OCI-LY3 (cell line): ENCODE measurements around the gene CECR2.

Experiments
- H2AFZ ChIP-seq: fragments of 200-600, 300-600 bp; shearing (Covaris generic); 2 replicates; pipeline ENCODE4 v1.6.0; 2014; ENCODE audit warnings: antibody characterized with exemption, low read depth, low read length
- H3K27ac ChIP-seq: fragments of 200-600, 300-600 bp; sonication (generic); 2 replicates; pipeline ENCODE4 v1.5.1; 2014; ENCODE audit warnings: mild to moderate bottlenecking, low read length, moderate library complexity, mixed read lengths
- H3K27me3 ChIP-seq: fragments of 200-600, 300-600 bp; sonication (generic); 2 replicates; pipeline ENCODE4 v1.6.1; 2014; ENCODE audit warnings: low read depth, low read length, mixed read lengths
- H3K36me3 ChIP-seq: fragments of 200-600, 300-600 bp; sonication (generic); replicated peaks from 2 replicates; pipeline ENCODE3; 2014; ENCODE audit warnings: low read depth, low read length, mixed read lengths
- H3K4me1 ChIP-seq: fragments of 300-600, 200-600 bp; sonication (generic); 2 replicates; pipeline ENCODE4 v1.6.1; 2014; ENCODE audit warnings: low read length, mixed read lengths
- H3K4me2 ChIP-seq: fragments of 200-600, 300-600 bp; sonication (generic); 2 replicates; pipeline ENCODE4 v1.6.1; 2014; ENCODE audit warnings: low read length, mixed read lengths
- H3K4me3 ChIP-seq: fragments of 300-600, 200-600 bp; sonication (generic); 2 replicates; pipeline ENCODE4 v1.5.1; 2014; ENCODE audit warnings: antibody characterized with exemption, mild to moderate bottlenecking, low read length, moderate library complexity
- H3K79me2 ChIP-seq: fragments of 300-600, 200-600 bp; shearing (Covaris generic); 2 replicates; pipeline ENCODE4 v1.6.1; 2014; ENCODE audit warnings: mild to moderate bottlenecking, low read length, mixed read lengths
- H3K9ac ChIP-seq: fragments of 300-600, 200-600 bp; shearing (Covaris generic); 2 replicates; pipeline ENCODE4 v1.6.0; 2014; ENCODE audit warnings: mild to moderate bottlenecking, low read length, moderate library complexity
- H3K9me3 ChIP-seq: fragments of 200-600, 300-600 bp; shearing (Covaris generic); 2 replicates; pipeline ENCODE4 v1.6.1; 2014; ENCODE audit warnings: low read length, mixed read lengths; ENCODE audit not compliant: insufficient read depth
- H4K20me1 ChIP-seq: fragments of 200-600, 300-600 bp; sonication (generic); 2 replicates; pipeline ENCODE4 v1.6.1; 2016; ENCODE audit warnings: low read length, mixed read lengths; ENCODE audit not compliant: insufficient read depth
- CTCF ChIP-seq: fragments of 200-600, 300-600 bp; sonication (generic); IDR thresholded peaks from 2 replicates; pipeline ENCODE4 v1.5.1; 2014; ENCODE audit warnings: antibody characterized with exemption, low read length, low read depth
- EZH2phosphoT487 ChIP-seq: fragments of 200-600 bp; shearing (Covaris generic); IDR thresholded peaks from 2 replicates; pipeline ENCODE4 v1.6.1; 2018; ENCODE audit warnings: antibody characterized with exemption, mixed run types, low read depth

CECR2 gene

GRCh38 chr22:17380359-17381087 is 11.3 kb downstream of the CECR2 start:
- H3K4me2 ChIP-seq = no peak overlapping the region
- H3K4me1 ChIP-seq = no peaks in the 10 kb centered on the region
- H3K9me3 ChIP-seq = no peaks in the 10 kb centered on the region
- H3K4me3 ChIP-seq = no peak overlapping the region
- no peak overlapping the region for H3K9ac ChIP-seq
- no peak overlapping the region for H2AFZ ChIP-seq
- no peaks in the 10 kb centered on the region for H3K79me2 ChIP-seq
- no peaks in the 10 kb centered on the region for H3K36me3 ChIP-seq
- no peaks in the 10 kb centered on the region for H4K20me1 ChIP-seq
- TF ChIP-seq CTCF (no peak), EZH2phosphoT487 (no peak)
- H3K27ac ChIP-seq = no peak overlapping the region
- no peaks in the 10 kb centered on the region for H3K27me3 ChIP-seq

DNA sequence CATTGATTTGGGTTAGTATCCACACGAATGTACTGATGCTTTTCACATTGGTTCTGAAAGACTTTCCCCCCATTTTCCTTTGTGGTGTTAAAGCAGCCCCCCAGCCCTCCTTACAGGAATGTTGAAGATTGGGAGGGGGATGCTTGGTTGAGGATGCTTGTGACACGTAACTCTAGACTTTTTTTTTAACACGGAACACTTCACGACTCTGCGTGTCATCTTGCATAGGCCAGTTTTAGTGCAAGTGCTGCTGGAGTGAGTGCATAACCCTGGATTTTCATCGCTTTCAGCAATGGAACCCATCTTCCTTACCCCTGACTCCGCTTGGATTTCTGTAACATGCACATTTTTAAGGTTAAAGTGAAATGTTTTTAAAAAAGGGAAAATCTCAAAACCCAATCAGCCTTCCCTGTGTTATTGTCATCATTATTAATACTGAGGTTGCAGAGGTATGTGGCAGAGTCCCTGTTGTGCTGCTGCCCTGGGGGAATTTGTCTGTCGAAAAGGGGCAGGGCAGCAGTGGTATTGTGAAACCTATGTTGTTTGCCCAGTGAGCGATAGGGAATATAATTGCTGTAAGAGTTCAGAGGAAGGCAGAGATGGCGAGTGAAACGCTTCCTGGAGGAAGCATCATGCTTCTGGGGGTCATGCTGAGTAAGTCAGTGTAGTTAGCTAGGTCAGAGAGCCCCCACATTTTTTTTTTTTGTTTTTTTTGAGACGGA is 12.1 kb downstream of the CECR2 start:
- Histone ChIP-seq H3K4me2 (no peak overlapping the region), H3K4me1 (no peaks in the 10 kb centered on the region), H3K27me3 (no peaks in the 10 kb centered on the region), H3K9me3 (no peaks in the 10 kb centered on the region), H4K20me1 (no peaks in the 10 kb centered on the region), H3K4me3 (no peak overlapping the region), H3K27ac (no peak overlapping the region), H3K36me3 (no peaks in the 10 kb centered on the region), H3K9ac (no peak overlapping the region), H3K79me2 (no peaks in the 10 kb centered on the region), H2AFZ (no peak overlapping the region)
- TF ChIP-seq EZH2phosphoT487 = no peak
- TF ChIP-seq CTCF = no peak

GRCh38 chr22:17384612-17385330 is 15.5 kb downstream of the CECR2 start:
- no peaks in the 10 kb centered on the region for H3K9me3 ChIP-seq
- H4K20me1 ChIP-seq = no peaks in the 10 kb centered on the region
- no peaks in the 10 kb centered on the region for H3K79me2 ChIP-seq
- no peak overlapping the region for H3K4me3 ChIP-seq
- no peaks in the 10 kb centered on the region for H3K4me1 ChIP-seq
- H3K36me3 ChIP-seq = no peaks in the 10 kb centered on the region
- H2AFZ ChIP-seq = no peak overlapping the region
- TF ChIP-seq CTCF (no peak), EZH2phosphoT487 (no peak)
- no peak overlapping the region for H3K27ac ChIP-seq
- no peaks in the 10 kb centered on the region for H3K27me3 ChIP-seq
- H3K9ac ChIP-seq = no peak overlapping the region
- H3K4me2 ChIP-seq = no peak overlapping the region

DNA sequence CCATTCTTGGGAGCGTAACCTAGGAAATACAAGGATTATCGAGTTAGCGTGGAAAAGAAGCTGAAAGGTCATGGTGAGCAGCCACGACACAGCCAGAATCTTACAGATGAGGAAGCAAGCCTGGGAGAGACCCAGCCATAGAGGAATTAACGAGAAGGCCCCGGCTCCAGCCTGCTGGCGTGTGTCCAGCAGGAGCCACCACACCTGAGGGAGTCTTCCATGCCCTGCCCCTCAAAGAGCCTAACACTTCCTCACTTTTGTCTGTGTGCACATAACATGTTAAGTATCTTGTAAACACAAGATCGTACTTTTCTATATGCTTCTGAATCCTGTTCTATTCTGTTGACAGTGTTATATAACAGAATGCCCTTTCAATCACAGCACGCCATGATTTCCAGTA is 18.1 kb downstream of the CECR2 start:
- no peaks in the 10 kb centered on the region for H3K27me3 ChIP-seq
- no peak overlapping the region for H3K4me3 ChIP-seq
- no peak overlapping the region for H3K27ac ChIP-seq
- no peaks in the 10 kb centered on the region for H3K4me1 ChIP-seq
- TF ChIP-seq CTCF = no peak
- TF ChIP-seq EZH2phosphoT487 = no peak
- no peak overlapping the region for H2AFZ ChIP-seq
- no peaks in the 10 kb centered on the region for H3K36me3 ChIP-seq
- H3K9me3 ChIP-seq = no peaks in the 10 kb centered on the region
- H3K4me2 ChIP-seq = no peak overlapping the region
- H3K79me2 ChIP-seq = no peaks in the 10 kb centered on the region
- no peaks in the 10 kb centered on the region for H4K20me1 ChIP-seq
- H3K9ac ChIP-seq = no peak overlapping the region
